ENCODE measurements around the gene LRRC3B.

LRRC3B gene

GRCh38 chr3:26757978-26758377 lies 135.4 kb downstream of the LRRC3B start:
- no peak for TF ChIP-seq CTCF (IDR thresholded peaks at IDR 0.05)
- Histone ChIP-seq H3K27ac (no peak overlapping the region), H3K9me3 (no peaks in the 10 kb centered on the region), H3K4me3 (no peak overlapping the region), H3K36me3 (no peaks in the 10 kb centered on the region), H3K27me3 (no peaks in the 10 kb centered on the region), H3K4me1 (no peaks in the 10 kb centered on the region)
- no peak for DNase-seq
- intact Hi-C loops (cut with DNase I; ENCODE audit: low total_unique reads): no loop called here

Data from tibial artery (tissue), 4 donors.